HEK293T (cell line): Measurements from ENCODE around the gene ANKRD65.

Source experiments
- ARNT ChIP-seq: fragments of 450-650 bp; IDR thresholded peaks from 2 replicates; pipeline ENCODE4 v1.6.1; 2017; ENCODE audit warnings: mild to moderate bottlenecking
- BHLHE40 ChIP-seq: fragments of 450-650 bp; IDR thresholded peaks from 2 replicates; pipeline ENCODE4 v1.6.1; 2016; ENCODE audit warnings: mild to moderate bottlenecking, moderate library complexity, borderline replicate concordance
- ELF4 ChIP-seq: fragments of 450-650 bp; IDR thresholded peaks from 2 replicates; pipeline ENCODE4 v1.6.1; 2017; ENCODE audit warnings: antibody characterized with exemption
- FOXA1 ChIP-seq: fragments of 450-650 bp; IDR thresholded peaks from 2 replicates; pipeline ENCODE4 v1.6.1; 2016; ENCODE audit warnings: mild to moderate bottlenecking
- FOXK2 ChIP-seq: fragments of 450-650 bp; IDR thresholded peaks from 2 replicates; pipeline ENCODE4 v1.6.1; 2016; ENCODE audit warnings: mild to moderate bottlenecking
- HDGF ChIP-seq: fragments of 450-650 bp; IDR thresholded peaks from 2 replicates; pipeline ENCODE4 v1.6.1; 2017; ENCODE audit warnings: antibody characterized with exemption, borderline replicate concordance
- SP1 ChIP-seq: fragments of 450-650 bp; IDR thresholded peaks from 2 replicates; pipeline ENCODE4 v1.6.1; 2017
- SUZ12 ChIP-seq: fragments of 450-650 bp; IDR thresholded peaks from 2 replicates; pipeline ENCODE4 v1.6.1; 2016; ENCODE audit warnings: mild to moderate bottlenecking
- TARDBP ChIP-seq: fragments of 450-650 bp; IDR thresholded peaks from 2 replicates; pipeline ENCODE4 v1.6.1; 2016

- TF ChIP-seq ELF4 (no peak), SUZ12 (no peak), FOXK2 (no peak), SP1 (no peak), HDGF (no peak), TARDBP (no peak), FOXA1 (no peak), ARNT (no peak), BHLHE40 (no peak)
Measured at GRCh38 chr1:1388078-1388472, 33.0 kb downstream of the ANKRD65 start.
